Fibroblast of the aortic adventitia (primary cell): ENCODE results near the gene RXRB. TPM values are rescaled to one million over a fixed set of nuclear protein-coding genes. Genes with fewer than 3 reads are reported as not detected.
A peak's percentile ranks its signal among the peaks of the same experiment; 100 is the strongest.

Experiments
- DNase-seq: peaks from one replicate; pipeline ENCODE4 v3.0.0-alpha.2; 2010; ENCODE audit warnings: low read depth
- H3K4me3 ChIP-seq: 2 replicates; pipeline ENCODE4 v1.5.1; 2011; ENCODE audit warnings: low read depth, mild to moderate bottlenecking, control low read depth, low read length, moderate library complexity
- CTCF ChIP-seq: IDR thresholded peaks from 2 replicates; pipeline ENCODE4 v1.5.1; 2011; ENCODE audit warnings: mild to moderate bottlenecking, low read length, control low read depth, inconsistent platforms; ENCODE audit not compliant: insufficient read depth
- total RNA-seq: library from RNA; depleted of rRNA; stranded (reverse); fragments of >200 nt; gene quantifications from 2 replicates; pipeline ENCODE4 v1.2.3, GENCODE V29; 2012; ENCODE audit warnings: low replicate concordance

The RXRB gene
- total RNA-seq, 1 donor = 22.6 TPM

GRCh38 chr6:33212857-33213165, 12.3 kb upstream of the RXRB start:
- H3K4me3 ChIP-seq = peak overlapping the region; percentile 69
- DNase-seq = no peak
- no peak for TF ChIP-seq CTCF

- no peak for TF ChIP-seq CTCF
- H3K4me3 ChIP-seq = no peak overlapping the region
- no peak for DNase-seq
Measured at GRCh38 chr6:33211666-33212422, 11.4 kb upstream of the RXRB start.

- H3K4me3 ChIP-seq = no peak overlapping the region
- no peak for TF ChIP-seq CTCF
- DNase-seq = no peak
Measured at GRCh38 chr6:33211136-33211535, 10.7 kb upstream of the RXRB start.

GRCh38 chr6:33209856-33210255, 9.4 kb upstream of the RXRB start:
- DNase-seq = no peak
- TF ChIP-seq CTCF = no peak
- no peak overlapping the region for H3K4me3 ChIP-seq

- DNase-seq = peak; percentile 65
- peak within 1 kb of the TSS; percentile 87 for H3K4me3 ChIP-seq
- TF ChIP-seq CTCF = no peak
Measured at GRCh38 chr6:33208091-33208967, 7.9 kb upstream of the RXRB start, which contains the start of gene RING1. Gene RING1 (plus strand): TSS chr6:33208500. CDS start chr6:33208823, 323 bp downstream.

GRCh38 chr6:33207552-33208090, 7.2 kb upstream of the RXRB start:
- DNase-seq = peak; percentile 44
- TF ChIP-seq CTCF = no peak
- H3K4me3 ChIP-seq = peak overlapping the region; percentile 87
